Left cardiac atrium (tissue), 4 donors: Measurements from ENCODE around the gene KIR3DL2. TPM values are rescaled to one million over a fixed set of nuclear protein-coding genes. Genes with fewer than 3 reads are reported as not detected.
"Not testable (repeated sequence)": the region's sequence is repeated elsewhere in the genome, so short reads cannot be mapped to it uniquely, and the experiment has no call there.

Experiments
- ATAC-seq, 2 donors: fragments of 200-7000 bp; cut with Tn5 transposase; one replicate each; pipeline ENCODE4 v1.9.1; 2020; ENCODE audit warnings: mild to moderate bottlenecking in 2 of 2, moderate library complexity in 2 of 2
- DNase-seq: peaks from one replicate; pipeline ENCODE4 v3.0.0-alpha.2; 2020
- intact Hi-C, 2 donors: fragments of 100-400 bp; cut with DNase I; formaldehyde crosslinking; loops; one replicate each; pipeline versions ENCODE4 v1.14.1 to v1.15.1; 2022 to 2023
- long read RNA-seq: library from polyadenylated mRNA; unstranded; transcript quantifications from one replicate; pipeline ENCODE4 v2.0.0, GENCODE V29; 2021
- total RNA-seq, 2 donors: library from RNA; stranded (reverse); fragmentation: NEBNext Ultra II Directional; extraction: Animal tissue kit (Norgen Biotek cat#: 25700); gene quantifications; one replicate each; pipeline ENCODE4 v1.2.1, GENCODE V29; 2021
- donor health status: DM: no; HTN: yes; CAD: no.
- donor health status: DM: no; HTN: yes; CAD: no; lungs with severe emphysema.
- donor health status: DM: yes; HTN: yes; CAD: no.
- donor health status: Dilated cardiomyopathy.

The KIR3DL2 gene
- not detected for total RNA-seq
- long read RNA-seq, partial matches to known transcripts: 0 of 1 reads
- long read RNA-seq, other reads (novel, unspliced or antisense): 1 of 1 reads

GRCh38 chr19:54850061-54850640, at the start of gene KIR3DL2:
Gene KIR3DL2, plus strand, starts transcription at chr19:54850443. Its CDS starts 33 bp downstream, at chr19:54850476.
- ATAC-seq, intact Hi-C loops, DNase-seq: not testable (repeated sequence)

GRCh38 chr19:54803410-54803809, 46.8 kb upstream of the KIR3DL2 start, which contains the start of gene KIR2DL4:
Gene KIR2DL4, plus strand, starts transcription at chr19:54803610. Its CDS starts 42 bp downstream, at chr19:54803652.
- intact Hi-C loops: no loop called here
- ATAC-seq: no peak
- DNase-seq: no peak

- DNase-seq (no peak), ATAC-seq (no peak)
- intact Hi-C loops: no loop called here
Measured at GRCh38 chr19:54804101-54804500, 46.1 kb upstream of the KIR3DL2 start.

GRCh38 chr19:54804571-54804970, 45.7 kb upstream of the KIR3DL2 start:
- intact Hi-C loops: no loop called here
- ATAC-seq (no peak), DNase-seq (no peak)

GRCh38 chr19:54805665-54806515, 44.4 kb upstream of the KIR3DL2 start:
- ATAC-seq: no peak
- no peak for DNase-seq
- intact Hi-C loops: no loop called here

GRCh38 chr19:54806516-54806838, 43.8 kb upstream of the KIR3DL2 start:
- no peak for ATAC-seq
- no peak for DNase-seq
- intact Hi-C loops: no loop called here

GRCh38 chr19:54814571-54814970, 35.7 kb upstream of the KIR3DL2 start:
- ATAC-seq, DNase-seq, intact Hi-C loops: not testable (repeated sequence)

GRCh38 chr19:54816251-54816650, 34.0 kb upstream of the KIR3DL2 start, which contains the start of gene KIR3DL1:
Gene KIR3DL1, plus strand, starts transcription at chr19:54816468.
- DNase-seq, ATAC-seq, intact Hi-C loops: not testable (repeated sequence)

GRCh38 chr19:54817670-54818536, 32.3 kb upstream of the KIR3DL2 start:
- DNase-seq (no peak), ATAC-seq (no peak)
- intact Hi-C loops: no loop called here

- DNase-seq, intact Hi-C loops, ATAC-seq: not testable (repeated sequence)
Measured at GRCh38 chr19:54824416-54824815, 25.8 kb upstream of the KIR3DL2 start.

GRCh38 chr19:54825326-54825725, 24.9 kb upstream of the KIR3DL2 start:
- intact Hi-C loops, ATAC-seq, DNase-seq: not testable (repeated sequence)

- intact Hi-C loops, ATAC-seq, DNase-seq: not testable (repeated sequence)
Measured at GRCh38 chr19:54828064-54828463, 22.2 kb upstream of the KIR3DL2 start.

- DNase-seq, intact Hi-C loops, ATAC-seq: not testable (repeated sequence)
Measured at GRCh38 chr19:54832496-54832895, 17.7 kb upstream of the KIR3DL2 start, which contains the start of gene KIR2DS4. Gene KIR2DS4, plus strand, starts transcription at chr19:54832676.

- DNase-seq, intact Hi-C loops, ATAC-seq: not testable (repeated sequence)
Measured at GRCh38 chr19:54835126-54835525, 15.1 kb upstream of the KIR3DL2 start.

GRCh38 chr19:54837522-54837921, 12.7 kb upstream of the KIR3DL2 start:
- intact Hi-C loops, ATAC-seq, DNase-seq: not testable (repeated sequence)

- intact Hi-C loops, DNase-seq: not testable (repeated sequence)
Measured at GRCh38 chr19:54843171-54843570, 7.1 kb upstream of the KIR3DL2 start.

GRCh38 chr19:54850930-54851329, 687 bp downstream of the KIR3DL2 start:
- ATAC-seq: no peak
- DNase-seq: no peak
- intact Hi-C loops: no loop called here

More at GRCh38 chr19:54843171-54843570, 7.1 kb upstream of the KIR3DL2 start:
- ATAC-seq: not testable (repeated sequence)

GRCh38 chr19:54851353-54851752, 1.1 kb downstream of the KIR3DL2 start:
- ATAC-seq (no peak), DNase-seq (no peak)
- intact Hi-C loops: no loop called here

GRCh38 chr19:54855241-54855640, 5.0 kb downstream of the KIR3DL2 start:
- intact Hi-C loops, ATAC-seq: not testable (repeated sequence)

More at GRCh38 chr19:54855241-54855640, 5.0 kb downstream of the KIR3DL2 start:
- DNase-seq: not testable (repeated sequence)
